WERI-Rb-1 (cell line): ENCODE measurements around the gene TMPRSS9.

Experiments
- DNase-seq: peaks from one replicate; pipeline ENCODE4 v3.0.0-alpha.2; 2020
- H3K27ac ChIP-seq: fragments of 250-450 bp; sonication (Bioruptor Pico); 2 replicates; pipeline ENCODE4 v1.5.1; 2020; ENCODE audit warnings: mild to moderate bottlenecking, moderate library complexity
- H3K27me3 ChIP-seq: fragments of 250-450 bp; sonication (Bioruptor Pico); 2 replicates; pipeline ENCODE4 v1.5.1; 2021; ENCODE audit warnings: mild to moderate bottlenecking, low read depth, moderate library complexity; ENCODE audit not compliant: insufficient read depth, severe bottlenecking
- H3K36me3 ChIP-seq: fragments of 250-450 bp; sonication (Bioruptor Pico); 2 replicates; pipeline ENCODE4 v1.5.1; 2020; ENCODE audit warnings: mild to moderate bottlenecking, moderate library complexity
- H3K4me3 ChIP-seq: 2 replicates; pipeline ENCODE4 v1.5.1; 2011; ENCODE audit warnings: low read depth, mild to moderate bottlenecking, control low read depth, low read length
- H3K9me3 ChIP-seq: fragments of 250-450 bp; sonication (Bioruptor Pico); 2 replicates; pipeline ENCODE4 v1.5.1; 2021; ENCODE audit warnings: mild to moderate bottlenecking, moderate library complexity; ENCODE audit not compliant: severe bottlenecking
- TF ChIP-seq, protein P1 (sequence below): IDR thresholded peaks from 2 replicates; pipeline ENCODE4 v1.5.1; 2011; ENCODE audit warnings: low read depth, mild to moderate bottlenecking, control low read depth, inconsistent platforms, low read length

Gene TMPRSS9

DNA sequence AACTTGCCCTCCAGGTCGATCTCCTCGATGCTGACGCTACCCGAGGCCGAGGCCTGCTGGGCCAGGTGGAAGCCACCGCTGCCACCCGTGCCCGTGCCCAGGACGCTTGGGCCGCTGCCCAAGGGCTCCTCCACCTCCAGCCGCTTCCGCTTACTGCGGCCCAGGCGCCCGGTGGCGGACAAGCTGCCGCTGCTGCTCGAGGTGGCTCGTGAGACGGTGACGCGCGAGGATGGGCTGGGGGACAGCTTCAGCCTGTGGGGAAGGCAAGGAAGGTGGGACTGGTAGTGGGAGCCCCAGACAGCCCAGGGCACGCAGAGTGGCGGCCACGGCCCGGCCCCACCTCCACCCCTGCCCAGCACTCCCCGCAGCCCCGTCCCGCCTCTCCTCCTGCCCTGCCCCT is 73.8 kb downstream of the TMPRSS9 start:
- H3K36me3 ChIP-seq, result peaks cover 69% of the 10 kb centered on the region
- TF ChIP-seq, protein P1, sequence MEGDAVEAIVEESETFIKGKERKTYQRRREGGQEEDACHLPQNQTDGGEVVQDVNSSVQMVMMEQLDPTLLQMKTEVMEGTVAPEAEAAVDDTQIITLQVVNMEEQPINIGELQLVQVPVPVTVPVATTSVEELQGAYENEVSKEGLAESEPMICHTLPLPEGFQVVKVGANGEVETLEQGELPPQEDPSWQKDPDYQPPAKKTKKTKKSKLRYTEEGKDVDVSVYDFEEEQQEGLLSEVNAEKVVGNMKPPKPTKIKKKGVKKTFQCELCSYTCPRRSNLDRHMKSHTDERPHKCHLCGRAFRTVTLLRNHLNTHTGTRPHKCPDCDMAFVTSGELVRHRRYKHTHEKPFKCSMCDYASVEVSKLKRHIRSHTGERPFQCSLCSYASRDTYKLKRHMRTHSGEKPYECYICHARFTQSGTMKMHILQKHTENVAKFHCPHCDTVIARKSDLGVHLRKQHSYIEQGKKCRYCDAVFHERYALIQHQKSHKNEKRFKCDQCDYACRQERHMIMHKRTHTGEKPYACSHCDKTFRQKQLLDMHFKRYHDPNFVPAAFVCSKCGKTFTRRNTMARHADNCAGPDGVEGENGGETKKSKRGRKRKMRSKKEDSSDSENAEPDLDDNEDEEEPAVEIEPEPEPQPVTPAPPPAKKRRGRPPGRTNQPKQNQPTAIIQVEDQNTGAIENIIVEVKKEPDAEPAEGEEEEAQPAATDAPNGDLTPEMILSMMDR, result no peak
- no peak overlapping the region for H3K4me3 ChIP-seq
- H3K27me3 ChIP-seq, result no peaks in the 10 kb centered on the region
- H3K27ac ChIP-seq, result no peak overlapping the region
- DNase-seq, result no peak
- H3K9me3 ChIP-seq, result no peaks in the 10 kb centered on the region

DNA sequence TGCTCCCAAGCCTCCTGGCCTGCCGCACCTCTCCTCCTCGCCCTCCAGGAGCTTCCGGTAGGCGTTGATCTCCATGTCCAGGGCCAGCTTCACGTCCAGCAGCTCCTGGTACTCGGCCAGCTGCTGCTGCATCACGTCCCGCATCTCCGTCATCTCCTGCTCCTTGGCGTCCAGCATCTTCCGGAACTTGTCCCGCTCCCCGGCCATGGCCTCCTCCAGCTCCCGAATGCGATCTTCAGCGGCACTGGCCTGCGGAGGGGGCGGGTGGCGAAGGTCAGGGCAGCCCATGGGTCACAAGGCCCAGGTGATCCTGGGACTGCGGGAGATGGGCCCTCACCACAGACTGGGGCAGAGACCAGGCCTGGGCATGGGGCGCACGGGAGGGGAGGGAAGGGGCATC is 74.2 kb downstream of the TMPRSS9 start:
- Histone ChIP-seq H3K27ac (no peak overlapping the region), H3K27me3 (no peaks in the 10 kb centered on the region), H3K36me3 (peaks cover 67% of the 10 kb centered on the region), H3K4me3 (no peak overlapping the region), H3K9me3 (no peaks in the 10 kb centered on the region)
- DNase-seq, result no peak
- TF ChIP-seq, protein P1, result no peak

DNA sequence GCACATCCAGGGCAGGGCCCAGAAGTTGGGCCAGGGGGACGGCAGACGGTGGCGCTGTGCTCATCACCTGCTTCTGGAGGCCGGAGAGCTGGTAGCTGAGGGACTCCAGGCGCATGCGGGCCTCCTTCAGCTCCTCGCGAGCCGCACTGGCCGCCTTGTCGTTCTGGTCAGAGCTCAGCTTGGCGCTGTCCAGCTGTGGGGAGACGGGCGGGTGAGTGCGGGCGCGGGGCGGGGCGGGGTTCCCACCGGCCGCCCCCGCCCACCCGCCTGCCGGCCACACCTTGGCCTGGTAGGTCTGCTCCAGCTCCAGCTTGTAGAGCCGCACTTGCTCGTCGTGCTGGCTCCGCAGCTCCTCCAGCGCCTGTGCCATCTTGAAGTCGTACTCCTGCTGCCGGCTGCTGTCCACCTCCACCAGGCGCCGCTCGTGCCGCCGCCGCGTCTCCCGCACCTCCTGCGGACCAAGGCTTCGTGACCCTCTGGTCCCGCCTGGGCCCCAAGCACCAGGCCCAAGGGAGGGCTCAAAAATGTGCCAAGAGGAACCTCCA is 74.7 kb downstream of the TMPRSS9 start:
- H3K4me3 ChIP-seq, result no peak overlapping the region
- no peaks in the 10 kb centered on the region for H3K27me3 ChIP-seq
- H3K27ac ChIP-seq, result no peak overlapping the region
- TF ChIP-seq, protein P1, result no peak
- DNase-seq, result no peak
- H3K9me3 ChIP-seq, result no peaks in the 10 kb centered on the region
- H3K36me3 ChIP-seq, result peaks cover 62% of the 10 kb centered on the region

DNA sequence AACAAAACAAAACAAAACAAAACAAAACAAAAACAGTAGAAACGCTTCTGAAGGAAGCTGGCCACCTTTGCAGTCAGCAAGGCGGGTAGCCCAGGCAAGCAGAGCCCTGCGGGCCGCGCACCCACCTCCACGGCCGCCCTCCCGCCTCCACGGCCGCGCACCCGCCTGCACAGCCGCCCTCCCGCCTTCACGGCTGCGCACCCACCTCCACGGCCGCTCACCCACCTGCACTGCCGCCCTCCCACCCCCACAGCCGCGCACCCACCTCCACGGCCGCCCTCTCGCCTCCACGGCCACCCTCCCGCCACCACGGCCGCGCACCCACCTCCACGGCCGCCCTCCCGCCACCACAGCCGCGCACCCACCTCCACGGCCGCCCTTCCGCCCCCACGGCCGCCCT is 76.3 kb downstream of the TMPRSS9 start:
- DNase-seq, result no peak
- Histone ChIP-seq H3K9me3 (no peaks in the 10 kb centered on the region), H3K4me3 (no peak overlapping the region), H3K36me3 (peaks cover 57% of the 10 kb centered on the region), H3K27me3 (no peaks in the 10 kb centered on the region), H3K27ac (no peak overlapping the region)
- TF ChIP-seq, protein P1, result no peak

DNA sequence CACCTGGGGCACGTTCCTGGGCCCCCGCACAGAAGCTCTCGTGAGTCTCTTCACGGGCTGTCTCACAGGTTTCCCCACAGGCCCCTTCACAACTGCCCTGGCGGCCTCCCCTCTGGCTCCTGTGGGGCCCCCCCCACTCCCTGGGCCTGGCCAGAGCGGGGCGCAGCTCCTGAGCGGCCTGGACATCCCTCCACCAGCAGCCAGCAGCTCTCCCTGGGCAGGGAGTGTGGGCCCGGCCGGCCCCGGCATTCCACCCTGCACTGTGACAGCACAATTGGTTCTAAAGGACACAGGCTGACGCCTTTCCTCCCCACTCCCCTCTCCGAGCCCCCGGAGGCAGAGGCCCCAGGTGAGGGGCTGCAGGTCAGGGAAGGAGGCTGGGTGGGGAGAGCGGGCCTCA is 76.9 kb downstream of the TMPRSS9 start:
- peaks cover 57% of the 10 kb centered on the region for H3K36me3 ChIP-seq

More for the DNA sequence above, 76.9 kb downstream of the TMPRSS9 start:
- Histone ChIP-seq H3K9me3 (no peaks in the 10 kb centered on the region), H3K27me3 (no peaks in the 10 kb centered on the region), H3K4me3 (no peak overlapping the region), H3K27ac (no peak overlapping the region)
- TF ChIP-seq, protein P1, result no peak
- DNase-seq, result no peak
